Lower lobe of right lung (tissue), 2 donors: ENCODE results near the gene PAK2. TPM values are rescaled to one million over a fixed set of nuclear protein-coding genes. Genes with fewer than 3 reads are reported as not detected.

Experiments used
- ATAC-seq, 2 donors: fragments of 200-7000 bp; cut with Tn5 transposase; one replicate each; pipeline ENCODE4 v1.9.1; 2020 to 2022; ENCODE audit warnings: mild to moderate bottlenecking in 2 of 2, moderate library complexity in 2 of 2
- DNase-seq: peaks from one replicate; pipeline ENCODE4 v3.0.0-alpha.2; 2020
- H3K27ac ChIP-seq: fragments of 200-600 bp; one replicate; pipeline ENCODE4 v1.8.0; 2022
- H3K27me3 ChIP-seq: fragments of 200-600 bp; one replicate; pipeline ENCODE4 v1.8.0; 2022; ENCODE audit warnings: low read depth
- H3K36me3 ChIP-seq: fragments of 200-600 bp; one replicate; pipeline ENCODE4 v1.8.0; 2022; ENCODE audit warnings: mild to moderate bottlenecking
- H3K4me1 ChIP-seq: fragments of 200-600 bp; one replicate; pipeline ENCODE4 v1.8.0; 2022
- H3K4me3 ChIP-seq: fragments of 200-600 bp; one replicate; pipeline ENCODE4 v1.8.0; 2022; ENCODE audit warnings: mild to moderate bottlenecking
- H3K9me3 ChIP-seq: fragments of 200-600 bp; one replicate; pipeline ENCODE4 v1.8.0; 2022
- intact Hi-C: fragments of 100-400 bp; cut with DNase I; formaldehyde crosslinking; loops from one replicate; pipeline ENCODE4 v1.11.0; 2022
- total RNA-seq: library from RNA; stranded (reverse); fragmentation: NEBNext Ultra II Directional; extraction: Animal tissue kit (Norgen Biotek cat#: 25700); gene quantifications from one replicate; pipeline ENCODE4 v1.2.1, GENCODE V29; 2021
- TF ChIP-seq, protein P1 (sequence below): fragments of 200-600 bp; IDR thresholded peaks from one replicate; pipeline ENCODE4 v1.8.0; 2022; ENCODE audit warnings: antibody characterized with exemption, mild to moderate bottlenecking
- donor health status: DM: no; HTN: yes; CAD: no; lungs with severe emphysema.

The PAK2 gene
- total RNA-seq, 1 donor from 2014 or later: 80.7 TPM

DNA sequence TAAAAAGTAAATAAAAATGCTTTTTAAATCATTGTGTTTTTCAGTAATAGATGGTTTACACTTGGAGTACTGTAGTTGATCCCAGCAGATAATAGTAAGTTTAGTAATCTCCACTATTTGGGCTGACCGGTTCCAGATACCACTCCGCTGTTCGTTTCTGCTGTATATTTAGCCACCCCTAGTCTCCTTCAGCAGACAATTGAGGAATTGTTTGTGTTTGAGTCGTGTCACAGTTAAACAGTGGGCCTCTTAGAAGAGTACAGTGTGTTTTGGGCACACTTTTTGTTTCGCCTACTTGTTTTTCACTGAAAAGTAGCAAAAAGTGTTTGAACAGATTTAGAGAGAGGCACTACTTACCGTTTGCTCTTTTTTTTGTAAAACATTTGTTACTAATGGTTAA lies 33.2 kb downstream of the PAK2 start:
- no peak for ATAC-seq
- Histone ChIP-seq H3K4me1 (peaks cover 10% of the 10 kb centered on the region), H3K27me3 (no peaks in the 10 kb centered on the region), H3K4me3 (no peak overlapping the region), H3K9me3 (no peaks in the 10 kb centered on the region), H3K36me3 (peaks cover 10% of the 10 kb centered on the region), H3K27ac (no peak overlapping the region)
- intact Hi-C loops: no loop called here
- TF ChIP-seq, protein P1, sequence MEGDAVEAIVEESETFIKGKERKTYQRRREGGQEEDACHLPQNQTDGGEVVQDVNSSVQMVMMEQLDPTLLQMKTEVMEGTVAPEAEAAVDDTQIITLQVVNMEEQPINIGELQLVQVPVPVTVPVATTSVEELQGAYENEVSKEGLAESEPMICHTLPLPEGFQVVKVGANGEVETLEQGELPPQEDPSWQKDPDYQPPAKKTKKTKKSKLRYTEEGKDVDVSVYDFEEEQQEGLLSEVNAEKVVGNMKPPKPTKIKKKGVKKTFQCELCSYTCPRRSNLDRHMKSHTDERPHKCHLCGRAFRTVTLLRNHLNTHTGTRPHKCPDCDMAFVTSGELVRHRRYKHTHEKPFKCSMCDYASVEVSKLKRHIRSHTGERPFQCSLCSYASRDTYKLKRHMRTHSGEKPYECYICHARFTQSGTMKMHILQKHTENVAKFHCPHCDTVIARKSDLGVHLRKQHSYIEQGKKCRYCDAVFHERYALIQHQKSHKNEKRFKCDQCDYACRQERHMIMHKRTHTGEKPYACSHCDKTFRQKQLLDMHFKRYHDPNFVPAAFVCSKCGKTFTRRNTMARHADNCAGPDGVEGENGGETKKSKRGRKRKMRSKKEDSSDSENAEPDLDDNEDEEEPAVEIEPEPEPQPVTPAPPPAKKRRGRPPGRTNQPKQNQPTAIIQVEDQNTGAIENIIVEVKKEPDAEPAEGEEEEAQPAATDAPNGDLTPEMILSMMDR: no peak
- no peak for DNase-seq

DNA sequence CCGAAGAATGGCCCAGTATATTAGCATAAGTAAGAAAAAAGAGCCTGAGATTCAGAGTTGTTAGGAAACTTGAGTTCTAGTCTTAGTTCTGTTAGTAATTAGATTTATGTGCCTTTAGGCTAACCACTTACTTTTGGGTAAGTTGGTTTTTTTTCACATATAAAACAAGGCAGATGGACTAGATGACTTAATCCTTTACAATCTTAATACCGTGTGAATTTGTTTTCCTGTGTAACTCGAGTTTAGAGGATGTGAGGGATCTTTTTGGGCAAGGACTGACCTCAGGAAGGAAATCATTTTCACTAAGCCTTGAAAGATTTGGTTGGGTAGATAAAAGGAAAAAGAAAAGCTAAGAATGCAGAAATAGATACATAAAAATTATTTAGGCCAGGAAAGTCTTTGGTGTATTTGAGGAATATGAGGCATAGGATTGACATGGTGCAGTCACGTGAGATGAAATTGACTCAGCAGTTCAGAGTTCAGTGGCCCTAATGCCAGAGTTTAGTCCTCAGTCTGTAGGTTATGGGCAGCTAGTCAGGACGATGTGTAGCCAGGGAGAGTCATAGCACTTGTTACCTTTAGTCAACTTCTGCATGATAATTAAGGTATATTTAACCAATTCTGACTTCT lies 34.6 kb downstream of the PAK2 start:
- intact Hi-C loops: no loop called here
- TF ChIP-seq, protein P1: no peak
- ATAC-seq: no peak

DNA sequence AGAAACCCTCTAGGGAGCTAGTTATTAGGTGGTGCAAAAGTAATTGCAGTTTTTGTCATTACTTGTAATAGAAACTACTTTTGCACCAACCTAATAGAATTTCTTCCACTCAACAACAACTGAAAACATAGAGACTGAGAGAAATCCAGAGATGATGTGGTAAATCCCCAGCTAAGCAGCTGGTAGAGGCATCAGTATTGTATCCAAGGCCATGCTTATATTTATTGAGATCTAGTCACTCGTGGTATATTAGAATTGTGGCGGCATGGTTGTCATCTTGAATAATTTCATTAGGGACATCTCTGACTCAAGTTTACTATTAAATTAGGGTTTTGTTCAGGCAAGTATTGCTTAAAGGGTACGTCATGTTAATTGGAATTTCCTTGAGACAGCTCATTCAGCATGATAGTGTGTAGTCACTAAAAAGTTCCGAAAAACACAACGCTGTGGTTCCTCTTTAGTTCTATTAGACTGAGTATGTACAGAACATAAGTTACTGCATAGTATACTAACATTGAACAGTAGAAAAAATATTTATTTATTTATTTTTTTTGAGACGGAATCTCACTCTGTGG lies 35.3 kb downstream of the PAK2 start:
- H3K36me3 ChIP-seq: no peaks in the 10 kb centered on the region
- H3K4me3 ChIP-seq: no peak overlapping the region
- intact Hi-C loops: no loop called here
- no peak overlapping the region for H3K27ac ChIP-seq
- peaks cover 10% of the 10 kb centered on the region for H3K4me1 ChIP-seq
- no peaks in the 10 kb centered on the region for H3K27me3 ChIP-seq
- DNase-seq: no peak
- TF ChIP-seq, protein P1: no peak
- no peak for ATAC-seq
- H3K9me3 ChIP-seq: no peaks in the 10 kb centered on the region

More for the DNA sequence above, 34.6 kb downstream of the PAK2 start:
- no peak overlapping the region for H3K4me3 ChIP-seq
- H3K9me3 ChIP-seq: no peaks in the 10 kb centered on the region
- no peak for DNase-seq
- no peaks in the 10 kb centered on the region for H3K27me3 ChIP-seq
- peaks cover 2% of the 10 kb centered on the region for H3K36me3 ChIP-seq
- peaks cover 10% of the 10 kb centered on the region for H3K4me1 ChIP-seq
- H3K27ac ChIP-seq: no peak overlapping the region

DNA sequence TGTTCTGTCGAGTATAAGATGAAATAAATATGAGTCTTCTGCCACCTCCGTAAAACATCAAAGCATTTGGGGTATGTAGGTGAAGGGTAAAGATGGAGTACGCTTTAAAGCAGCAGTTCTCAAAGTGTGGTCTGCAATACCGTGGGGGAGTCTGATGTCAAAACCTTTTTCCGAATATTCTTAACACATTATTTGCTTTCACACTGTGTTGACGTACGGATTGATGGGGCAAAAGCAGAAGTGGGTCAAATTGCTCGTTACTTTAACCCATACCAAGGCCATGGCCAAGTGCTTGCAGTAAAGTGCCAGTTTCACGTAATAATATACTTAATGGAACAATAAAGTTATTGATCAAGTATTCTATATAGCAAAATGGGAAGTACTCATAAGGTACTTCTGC lies 36.3 kb downstream of the PAK2 start:
- Histone ChIP-seq H3K27me3 (no peaks in the 10 kb centered on the region), H3K36me3 (no peaks in the 10 kb centered on the region), H3K9me3 (no peaks in the 10 kb centered on the region), H3K4me1 (peaks cover 10% of the 10 kb centered on the region), H3K27ac (no peak overlapping the region), H3K4me3 (no peak overlapping the region)
- intact Hi-C loops: no loop called here
- no peak for DNase-seq
- TF ChIP-seq, protein P1: no peak
- no peak for ATAC-seq

DNA sequence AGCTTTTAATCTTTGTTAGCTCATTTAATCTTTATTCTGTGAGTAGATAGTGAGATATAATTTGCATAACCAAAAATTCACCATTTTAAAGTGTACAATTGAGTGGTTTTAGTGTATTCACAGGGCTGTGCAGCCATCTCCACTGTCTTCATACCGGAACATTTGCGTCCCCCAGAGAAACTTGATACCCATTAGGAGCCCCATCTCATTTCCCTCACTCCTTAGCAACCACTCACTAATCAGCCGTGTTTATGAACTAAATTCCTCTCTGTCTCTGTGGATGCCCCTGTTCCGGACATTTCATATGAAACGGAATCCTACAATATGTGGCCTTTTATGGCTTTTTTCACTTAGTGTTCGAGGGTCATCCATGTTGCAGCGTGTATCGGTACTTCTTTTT lies 38.2 kb downstream of the PAK2 start:
- Histone ChIP-seq H3K36me3 (peaks cover 6% of the 10 kb centered on the region), H3K4me3 (no peak overlapping the region), H3K27me3 (no peaks in the 10 kb centered on the region), H3K4me1 (peaks cover 3% of the 10 kb centered on the region), H3K9me3 (no peaks in the 10 kb centered on the region), H3K27ac (no peak overlapping the region)
- intact Hi-C loops: no loop called here
- TF ChIP-seq, protein P1: no peak
- ATAC-seq: no peak
- no peak for DNase-seq
